Upper lobe of left lung (tissue), 4 donors: Measurements from ENCODE around the gene PTPRN2.

Experiments used
- EP300 ChIP-seq, 4 donors: sonication (generic); formaldehyde crosslinking; IDR thresholded peaks; one replicate each; pipeline ENCODE4 v1.5.1; 2017; ENCODE audit warnings: antibody characterized with exemption in 4 of 4, control low read depth in 2 of 4
- POLR2A ChIP-seq, 4 donors: fragments of 450-650 bp; IDR thresholded peaks; one replicate each; pipeline ENCODE4 v1.5.1; 2016 to 2017; ENCODE audit warnings: antibody characterized with exemption in 4 of 4, mild to moderate bottlenecking in 2 of 4
- TF ChIP-seq, protein P1 (sequence below), 6 experiments: fragments of 450-650 bp in 4 of 6; fragments of 200-600 bp in 2 of 6; sonication (generic) in 2 of 6; IDR thresholded peaks; one replicate each; pipeline ENCODE4 v1.5.1; 2016 to 2019; ENCODE audit warnings: antibody characterized with exemption in 6 of 6

DNA sequence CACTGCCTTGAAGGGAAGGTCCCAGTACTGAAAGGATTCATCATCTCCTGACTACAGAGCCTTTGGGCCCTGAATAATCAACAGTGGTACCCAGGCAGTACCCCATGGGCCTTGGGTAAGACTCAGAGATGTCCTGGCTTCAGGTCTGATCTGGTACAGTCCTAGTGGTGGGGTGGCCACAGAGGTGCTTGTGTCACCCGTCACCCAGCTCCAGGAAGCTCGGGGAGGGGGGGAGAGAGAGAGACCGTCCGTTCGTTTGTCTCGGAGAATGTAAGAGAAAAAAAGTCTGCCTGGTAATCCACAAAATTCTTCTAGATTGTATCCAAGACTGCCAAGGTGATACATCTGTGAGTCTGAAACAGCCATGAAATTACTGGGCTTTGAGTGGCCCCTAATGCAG lies 381.3 kb downstream of the PTPRN2 start:
- TF ChIP-seq, protein P1, sequence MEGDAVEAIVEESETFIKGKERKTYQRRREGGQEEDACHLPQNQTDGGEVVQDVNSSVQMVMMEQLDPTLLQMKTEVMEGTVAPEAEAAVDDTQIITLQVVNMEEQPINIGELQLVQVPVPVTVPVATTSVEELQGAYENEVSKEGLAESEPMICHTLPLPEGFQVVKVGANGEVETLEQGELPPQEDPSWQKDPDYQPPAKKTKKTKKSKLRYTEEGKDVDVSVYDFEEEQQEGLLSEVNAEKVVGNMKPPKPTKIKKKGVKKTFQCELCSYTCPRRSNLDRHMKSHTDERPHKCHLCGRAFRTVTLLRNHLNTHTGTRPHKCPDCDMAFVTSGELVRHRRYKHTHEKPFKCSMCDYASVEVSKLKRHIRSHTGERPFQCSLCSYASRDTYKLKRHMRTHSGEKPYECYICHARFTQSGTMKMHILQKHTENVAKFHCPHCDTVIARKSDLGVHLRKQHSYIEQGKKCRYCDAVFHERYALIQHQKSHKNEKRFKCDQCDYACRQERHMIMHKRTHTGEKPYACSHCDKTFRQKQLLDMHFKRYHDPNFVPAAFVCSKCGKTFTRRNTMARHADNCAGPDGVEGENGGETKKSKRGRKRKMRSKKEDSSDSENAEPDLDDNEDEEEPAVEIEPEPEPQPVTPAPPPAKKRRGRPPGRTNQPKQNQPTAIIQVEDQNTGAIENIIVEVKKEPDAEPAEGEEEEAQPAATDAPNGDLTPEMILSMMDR (IDR thresholded peaks at IDR 0.05): no peak
- no peak for TF ChIP-seq POLR2A (IDR thresholded peaks at IDR 0.05)
- no peak for TF ChIP-seq EP300 (IDR thresholded peaks at IDR 0.05)
